Loucy (cell line): ENCODE results near the gene TTLL5.

Experiments
- CTCF ChIP-seq: fragments of 200-600 bp; sonication (generic); conservative IDR thresholded peaks from 2 replicates; pipeline ENCODE4 v1.5.1; 2014; ENCODE audit warnings: mild to moderate bottlenecking, antibody characterized with exemption, low read length
- EZH2phosphoT487 ChIP-seq: fragments of 200-600 bp; IDR thresholded peaks from 2 replicates; pipeline ENCODE4 v1.6.1; 2018; ENCODE audit warnings: antibody characterized with exemption, mild to moderate bottlenecking, moderate library complexity, borderline replicate concordance

- TF ChIP-seq CTCF (no peak), EZH2phosphoT487 (no peak)
Observed at GRCh38 chr14:75627406-75627805, 33.6 kb upstream of the TTLL5 start.
